Measurements from ENCODE around the gene PLAGL2.

- TF ChIP-seq EZH2 (optimal IDR thresholded peaks at IDR 0.05; ENCODE audit: low read depth, low read length): no peak
- TF ChIP-seq, protein P1, sequence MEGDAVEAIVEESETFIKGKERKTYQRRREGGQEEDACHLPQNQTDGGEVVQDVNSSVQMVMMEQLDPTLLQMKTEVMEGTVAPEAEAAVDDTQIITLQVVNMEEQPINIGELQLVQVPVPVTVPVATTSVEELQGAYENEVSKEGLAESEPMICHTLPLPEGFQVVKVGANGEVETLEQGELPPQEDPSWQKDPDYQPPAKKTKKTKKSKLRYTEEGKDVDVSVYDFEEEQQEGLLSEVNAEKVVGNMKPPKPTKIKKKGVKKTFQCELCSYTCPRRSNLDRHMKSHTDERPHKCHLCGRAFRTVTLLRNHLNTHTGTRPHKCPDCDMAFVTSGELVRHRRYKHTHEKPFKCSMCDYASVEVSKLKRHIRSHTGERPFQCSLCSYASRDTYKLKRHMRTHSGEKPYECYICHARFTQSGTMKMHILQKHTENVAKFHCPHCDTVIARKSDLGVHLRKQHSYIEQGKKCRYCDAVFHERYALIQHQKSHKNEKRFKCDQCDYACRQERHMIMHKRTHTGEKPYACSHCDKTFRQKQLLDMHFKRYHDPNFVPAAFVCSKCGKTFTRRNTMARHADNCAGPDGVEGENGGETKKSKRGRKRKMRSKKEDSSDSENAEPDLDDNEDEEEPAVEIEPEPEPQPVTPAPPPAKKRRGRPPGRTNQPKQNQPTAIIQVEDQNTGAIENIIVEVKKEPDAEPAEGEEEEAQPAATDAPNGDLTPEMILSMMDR (IDR thresholded peaks at IDR 0.05; ENCODE audit: low read length): no peak
- no peak for TF ChIP-seq EZH2phosphoT487 (IDR thresholded peaks at IDR 0.05; ENCODE audit: low read length)
Measured at GRCh38 chr20:32190616-32191415, 16.7 kb downstream of the PLAGL2 start.
